HepG2 (cell line): ENCODE measurements around the gene TPTE2. TPM values are rescaled to one million over a fixed set of nuclear protein-coding genes. Genes with fewer than 3 reads are reported as not detected.

ENCODE experiments used
- HHEX ChIP-seq: IDR thresholded peaks from 2 replicates; pipeline ENCODE4 v1.6.1; 2016; ENCODE audit warnings: control low read depth
- PHF5A ChIP-seq: IDR thresholded peaks from one replicate; pipeline ENCODE4 v1.6.1; 2018; ENCODE audit warnings: low read depth, missing genetic modification reagents; ENCODE audit not compliant: unreplicated experiment
- POLR2G ChIP-seq: fragments of 200-400 bp; formaldehyde crosslinking; IDR thresholded peaks from 2 replicates; pipeline ENCODE4 v1.6.1; 2018; ENCODE audit warnings: mild to moderate bottlenecking, low read depth, low read length, moderate library complexity
- PRMT3 ChIP-seq: sonication (generic); formaldehyde crosslinking; IDR thresholded peaks from 2 replicates; pipeline ENCODE4 v1.8.1; 2022; ENCODE audit warnings: low read depth, mild to moderate bottlenecking, moderate library complexity, missing genetic modification reagents, borderline replicate concordance
- REST ChIP-seq, 2 experiments: IDR thresholded peaks; 2 replicates each; pipeline ENCODE4 v1.6.1; 2011 to 2012; ENCODE audit warnings: low read length in 2 of 2, borderline replicate concordance in 1 of 2, low read depth in 1 of 2, mild to moderate bottlenecking in 1 of 2, moderate library complexity in 1 of 2
- SETDB1 ChIP-seq: sonication (generic); formaldehyde crosslinking; IDR thresholded peaks from 2 replicates; pipeline ENCODE4 v1.5.1; 2020; ENCODE audit warnings: missing genetic modification reagents, mild to moderate bottlenecking, borderline replicate concordance
- STAT6 ChIP-seq: sonication (generic); formaldehyde crosslinking; IDR thresholded peaks from 2 replicates; pipeline ENCODE4 v1.4.0; 2020; ENCODE audit warnings: missing genetic modification reagents, mild to moderate bottlenecking, borderline replicate concordance
- YY1 ChIP-seq: IDR thresholded peaks from 2 replicates; pipeline ENCODE4 v1.6.1; 2011; ENCODE audit warnings: low read length, low read depth, moderate library complexity, mild to moderate bottlenecking; ENCODE audit not compliant: insufficient read depth, insufficient replicate concordance
- ZNF687 ChIP-seq: sonication (generic); formaldehyde crosslinking; IDR thresholded peaks from 2 replicates; pipeline ENCODE4 v1.5.1; 2020; ENCODE audit warnings: mild to moderate bottlenecking, missing genetic modification reagents, moderate library complexity
- ZNF720 ChIP-seq: sonication (generic); formaldehyde crosslinking; IDR thresholded peaks from 2 replicates; pipeline ENCODE4 v1.4.0; 2020; ENCODE audit warnings: missing genetic modification reagents
- ZNF83 ChIP-seq: sonication (generic); formaldehyde crosslinking; IDR thresholded peaks from 2 replicates; pipeline ENCODE4 v1.4.0; 2020; ENCODE audit warnings: missing genetic modification reagents, mild to moderate bottlenecking, borderline replicate concordance
- polyA plus RNA-seq, 8 experiments: library from polyadenylated mRNA; depleted of rRNA in 3 of 8; stranded (reverse) in 7 of 8; unstranded in 1 of 8; fragments of >200 nt; fragmentation: Illumina TruSeq in 4 of 8; extraction: Trizol in 4 of 8; gene quantifications; 2 replicates each; pipeline versions ENCODE4 v1.2.1 to v1.2.3, GENCODE V29; 2011 to 2016; ENCODE audit warnings: low read depth in 4 of 8, missing spikeins in 1 of 8, mixed read lengths in 1 of 8; ENCODE audit not compliant: insufficient read depth in 1 of 8
- total RNA-seq, 5 experiments: library from RNA; depleted of rRNA; stranded (reverse); fragments of >200 nt; fragmentation: Illumina TruSeq; extraction: Trizol; gene quantifications; 2 replicates each; pipeline ENCODE4 v1.2.3, GENCODE V29; 2016; ENCODE audit warnings: low read depth in 1 of 5
- TF ChIP-seq, protein P1 (sequence below): sonication (generic); formaldehyde crosslinking; IDR thresholded peaks from 2 replicates; pipeline ENCODE4 v1.4.0; 2020; ENCODE audit warnings: mild to moderate bottlenecking, missing genetic modification reagents
- TF ChIP-seq, protein P2 (sequence below): sonication (generic); formaldehyde crosslinking; IDR thresholded peaks from 2 replicates; pipeline ENCODE4 v1.8.1; 2023; ENCODE audit warnings: mild to moderate bottlenecking, missing genetic modification reagents

TPTE2 gene
- total and polyA plus RNA-seq, 2 of the 13 experiments (the other 11 are each of a cell fraction or from before 2014, with no cell fraction given): 0.07 TPM; not detected in 1

DNA sequence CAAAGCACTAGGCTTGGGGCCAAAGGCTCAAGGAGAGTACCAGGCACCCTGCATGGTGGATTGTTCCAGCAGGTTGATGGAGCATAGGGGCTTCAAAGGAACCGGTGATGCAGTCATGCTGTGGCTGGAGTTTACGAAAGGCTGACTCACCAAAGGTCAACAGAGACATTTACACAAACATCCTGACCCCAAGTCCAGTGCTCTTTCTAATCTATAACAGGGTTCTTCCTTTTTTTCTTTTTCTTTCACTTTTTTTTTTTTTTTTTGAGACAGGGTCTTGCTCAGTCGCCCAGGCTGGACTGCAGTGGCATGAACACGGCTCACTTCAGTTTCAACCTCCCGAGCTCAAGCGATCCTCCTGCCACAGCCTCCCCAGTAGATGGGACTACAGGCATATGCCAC, 35.6 kb upstream of the TPTE2 start (continued):
- TF ChIP-seq HHEX (CRISPR knock-in tag) (peak; percentile 56; the same call in 1 of the 2 replicates), SETDB1 (CRISPR knock-in tag) (no peak), PRMT3 (CRISPR knock-in tag) (no peak), POLR2G (no peak), PHF5A (CRISPR knock-in tag) (peak; percentile 83), REST (IDR thresholded peaks at IDR 0.05; ENCODE audit: borderline replicate concordance in 1 of 2, low read depth in 1 of 2, low read length in 2 of 2) (no peak; a peak in 1 of 4 replicates), STAT6 (CRISPR knock-in tag) (no peak), ZNF687 (CRISPR knock-in tag) (peak; percentile 44), ZNF83 (no peak), YY1 (no peak), ZNF720 (no peak)
- TF ChIP-seq, protein P1, sequence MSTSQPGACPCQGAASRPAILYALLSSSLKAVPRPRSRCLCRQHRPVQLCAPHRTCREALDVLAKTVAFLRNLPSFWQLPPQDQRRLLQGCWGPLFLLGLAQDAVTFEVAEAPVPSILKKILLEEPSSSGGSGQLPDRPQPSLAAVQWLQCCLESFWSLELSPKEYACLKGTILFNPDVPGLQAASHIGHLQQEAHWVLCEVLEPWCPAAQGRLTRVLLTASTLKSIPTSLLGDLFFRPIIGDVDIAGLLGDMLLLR (CRISPR knock-in tag): no peak
- TF ChIP-seq, protein P2, sequence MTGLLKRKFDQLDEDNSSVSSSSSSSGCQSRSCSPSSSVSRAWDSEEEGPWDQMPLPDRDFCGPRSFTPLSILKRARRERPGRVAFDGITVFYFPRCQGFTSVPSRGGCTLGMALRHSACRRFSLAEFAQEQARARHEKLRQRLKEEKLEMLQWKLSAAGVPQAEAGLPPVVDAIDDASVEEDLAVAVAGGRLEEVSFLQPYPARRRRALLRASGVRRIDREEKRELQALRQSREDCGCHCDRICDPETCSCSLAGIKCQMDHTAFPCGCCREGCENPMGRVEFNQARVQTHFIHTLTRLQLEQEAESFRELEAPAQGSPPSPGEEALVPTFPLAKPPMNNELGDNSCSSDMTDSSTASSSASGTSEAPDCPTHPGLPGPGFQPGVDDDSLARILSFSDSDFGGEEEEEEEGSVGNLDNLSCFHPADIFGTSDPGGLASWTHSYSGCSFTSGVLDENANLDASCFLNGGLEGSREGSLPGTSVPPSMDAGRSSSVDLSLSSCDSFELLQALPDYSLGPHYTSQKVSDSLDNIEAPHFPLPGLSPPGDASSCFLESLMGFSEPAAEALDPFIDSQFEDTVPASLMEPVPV (CRISPR knock-in tag): 0 out of 2 replicates have a peak, but pooled peaks have one; percentile 74
